Keratinocyte (primary cell): ENCODE data around the gene TNFAIP2. TPM values are rescaled to one million over a fixed set of nuclear protein-coding genes. Genes with fewer than 3 reads are reported as not detected.

Source experiments
- DNase-seq: peaks from one replicate; pipeline ENCODE4 v3.0.0-alpha.2; 2011; ENCODE audit warnings: low read depth, missing footprints, low spot score
- FAIRE-seq: peaks from 2 replicates; lab custom pipeline; 2011; peaks lifted over from hg19 to GRCh38; lab: Jason Lieb, UNC
- H2AFZ ChIP-seq: 2 replicates; pipeline ENCODE4 v1.6.0; 2012; ENCODE audit warnings: low read length, control low read depth, inconsistent platforms; ENCODE audit not compliant: control insufficient read depth
- H3K27ac ChIP-seq: 2 replicates; pipeline ENCODE4 v1.5.1; 2011; ENCODE audit warnings: low read length; ENCODE audit not compliant: control insufficient read depth, insufficient read depth
- H3K27me3 ChIP-seq: 3 replicates; pipeline ENCODE4 v1.6.0; 2011; ENCODE audit warnings: low read length; ENCODE audit not compliant: control insufficient read depth, insufficient read depth; ENCODE audit errors: extremely low read depth
- H3K36me3 ChIP-seq, 2 experiments: 2 replicates in 1 of 2; 3 replicates in 1 of 2; pipeline ENCODE4 v1.5.1; 2011; ENCODE audit warnings: low read length in 2 of 2, mild to moderate bottlenecking in 1 of 2; ENCODE audit not compliant: control insufficient read depth in 2 of 2, insufficient read depth in 2 of 2; ENCODE audit errors: extremely low read depth in 1 of 2
- H3K4me1 ChIP-seq: 3 replicates; pipeline ENCODE4 v1.5.1; 2011; ENCODE audit warnings: low read length; ENCODE audit not compliant: control insufficient read depth, insufficient read depth; ENCODE audit errors: extremely low read depth
- H3K4me2 ChIP-seq: 3 replicates; pipeline ENCODE4 v1.6.0; 2011; ENCODE audit warnings: low read depth, low read length; ENCODE audit not compliant: control insufficient read depth, insufficient read depth; ENCODE audit errors: extremely low read depth
- H3K4me3 ChIP-seq, 3 experiments: fragments of 200-600 bp in 1 of 3; sonication (generic) in 1 of 3; 2 replicates in 2 of 3; 3 replicates in 1 of 3; pipeline ENCODE4 v1.5.1; 2011 to 2016; ENCODE audit warnings: low read length in 3 of 3, mild to moderate bottlenecking in 3 of 3, control low read depth in 2 of 3, inconsistent platforms in 1 of 3, low read depth in 1 of 3, mixed read lengths in 1 of 3, mixed run types in 1 of 3, moderate library complexity in 1 of 3; ENCODE audit not compliant: control insufficient read depth in 2 of 3, insufficient read depth in 2 of 3; ENCODE audit errors: extremely low read depth in 1 of 3
- H3K79me2 ChIP-seq: 2 replicates; pipeline ENCODE4 v1.6.0; 2012; ENCODE audit warnings: low read length; ENCODE audit not compliant: control insufficient read depth, insufficient read depth
- H3K9ac ChIP-seq: 3 replicates; pipeline ENCODE4 v1.6.0; 2011; ENCODE audit warnings: low read length; ENCODE audit not compliant: control insufficient read depth, insufficient read depth; ENCODE audit errors: extremely low read depth
- H3K9me1 ChIP-seq: 3 replicates; pipeline ENCODE4 v1.6.0; 2011; ENCODE audit warnings: low read length; ENCODE audit not compliant: control insufficient read depth, insufficient read depth; ENCODE audit errors: extremely low read depth
- H3K9me3 ChIP-seq: 2 replicates; pipeline ENCODE4 v1.5.1; 2012; ENCODE audit warnings: low read depth, low read length; ENCODE audit not compliant: control insufficient read depth
- H4K20me1 ChIP-seq: 3 replicates; pipeline ENCODE4 v1.6.0; 2011; ENCODE audit warnings: low read length; ENCODE audit not compliant: control insufficient read depth, insufficient read depth; ENCODE audit errors: extremely low read depth
- CTCF ChIP-seq, 3 experiments: IDR thresholded peaks in 1 of 3; conservative IDR thresholded peaks in 1 of 3; optimal IDR thresholded peaks in 1 of 3; 2 replicates in 2 of 3; 3 replicates in 1 of 3; pipeline versions ENCODE3 to v1.5.1; 2011; ENCODE audit warnings: low read length in 3 of 3, mild to moderate bottlenecking in 3 of 3, moderate library complexity in 2 of 3, control low read depth in 1 of 3, inconsistent platforms in 1 of 3; ENCODE audit not compliant: insufficient read depth in 2 of 3; ENCODE audit errors: extremely low read depth in 1 of 3
- EZH2 ChIP-seq: IDR thresholded peaks from one replicate; pipeline ENCODE4 v1.6.1; 2012; ENCODE audit warnings: inconsistent platforms, mild to moderate bottlenecking, low read length, moderate library complexity
- dilution Hi-C: fragments of 300-500 bp; cut with MboI; formaldehyde crosslinking; loops from one replicate; pipeline ENCODE4 v1.7.0; 2020; ENCODE audit warnings: low sequenced_read_pairs; ENCODE audit not compliant: extremely low pct_ligation_motif_present
- polyA plus RNA-seq, 5 experiments: library from polyadenylated mRNA; depleted of rRNA in 3 of 5; stranded (reverse) in 3 of 5; stranded (forward) in 1 of 5; unstranded in 1 of 5; fragments of >200 nt; gene quantifications; 1 replicate in 1 of 5; 2 replicates in 3 of 5; 3 replicates in 1 of 5; pipeline versions ENCODE4 v1.2.1 to v1.2.3, GENCODE V29; 2011 to 2012; ENCODE audit warnings: missing spikeins in 2 of 5, low read depth in 1 of 5, low replicate concordance in 1 of 5

The TNFAIP2 gene
- polyA plus RNA-seq, 1 donor (not counting 4 experiments of a cell fraction or from before 2014, with no cell fraction given) = 0.71 TPM

- no peak overlapping the region for H3K9ac ChIP-seq
- H3K27ac ChIP-seq = no peak overlapping the region
- FAIRE-seq (no peak), DNase-seq (no peak)
- no peak for TF ChIP-seq EZH2
- TF ChIP-seq CTCF (optimal IDR thresholded peaks at IDR 0.05 in 1 of 3, IDR thresholded peaks at IDR 0.05 in 1 of 3, conservative IDR thresholded peaks at IDR 0.05 in 1 of 3; ENCODE audit: extremely low read depth in 1 of 3, insufficient read depth in 2 of 3, low read length in 3 of 3) = no peak
- no peaks in the 10 kb centered on the region for H3K36me3 ChIP-seq
- no peaks in the 10 kb centered on the region for H3K4me1 ChIP-seq
- H3K79me2 ChIP-seq = no peaks in the 10 kb centered on the region
- H4K20me1 ChIP-seq = no peaks in the 10 kb centered on the region
- no peak overlapping the region for H3K4me3 ChIP-seq
- dilution Hi-C loops = no loop called here
- no peaks in the 10 kb centered on the region for H3K9me1 ChIP-seq
- H3K4me2 ChIP-seq = no peak overlapping the region
- H2AFZ ChIP-seq = no peak overlapping the region
- no peaks in the 10 kb centered on the region for H3K9me3 ChIP-seq
- peaks cover 33% of the 10 kb centered on the region for H3K27me3 ChIP-seq
Observed at GRCh38 chr14:103088921-103089320, 34.3 kb upstream of the TNFAIP2 start.

- TF ChIP-seq EZH2 = no peak
- TF ChIP-seq CTCF (optimal IDR thresholded peaks at IDR 0.05 in 1 of 3, IDR thresholded peaks at IDR 0.05 in 1 of 3, conservative IDR thresholded peaks at IDR 0.05 in 1 of 3; ENCODE audit: extremely low read depth in 1 of 3, insufficient read depth in 2 of 3, low read length in 3 of 3) = no peak
- dilution Hi-C loops = no loop called here
- Histone ChIP-seq H2AFZ (no peak overlapping the region), H3K36me3 (no peaks in the 10 kb centered on the region), H3K4me3 (no peak overlapping the region), H3K27me3 (peaks cover 25% of the 10 kb centered on the region), H3K9me3 (no peaks in the 10 kb centered on the region), H3K4me1 (no peaks in the 10 kb centered on the region), H3K4me2 (no peak overlapping the region), H3K79me2 (no peaks in the 10 kb centered on the region), H4K20me1 (no peaks in the 10 kb centered on the region), H3K9ac (no peak overlapping the region), H3K27ac (no peak overlapping the region), H3K9me1 (no peaks in the 10 kb centered on the region)
- DNase-seq (no peak), FAIRE-seq (no peak)
Observed at GRCh38 chr14:103089386-103090335, 33.6 kb upstream of the TNFAIP2 start.
